SK-N-SH treated with all-trans-retinoic acid at 6 μM for 48 hours (cell line): ENCODE data around the gene ZNF71.

Source experiments
- ATAC-seq: fragments of 200-7000 bp; cut with Tn5 transposase; 3 replicates; pipeline ENCODE4 v1.9.1; 2020; ENCODE audit warnings: mild to moderate bottlenecking, moderate library complexity
- ARNTL ChIP-seq: fragments of 450-650 bp; formaldehyde crosslinking; IDR thresholded peaks from 2 replicates; pipeline ENCODE4 v1.5.0; 2020; ENCODE audit warnings: low read depth, mild to moderate bottlenecking, moderate library complexity, borderline replicate concordance
- BACH2 ChIP-seq: fragments of 250-450 bp; sonication (Bioruptor Pico); IDR thresholded peaks from 2 replicates; pipeline ENCODE4 v1.9.0; 2021; ENCODE audit warnings: mild to moderate bottlenecking, borderline replicate concordance
- CSDC2 ChIP-seq: fragments of 250-450 bp; sonication (Bioruptor Pico); IDR thresholded peaks from 2 replicates; pipeline ENCODE4 v1.5.0; 2020; ENCODE audit warnings: mild to moderate bottlenecking, moderate library complexity
- ESRRG ChIP-seq: fragments of 250-450 bp; sonication (Bioruptor Pico); IDR thresholded peaks from 2 replicates; pipeline ENCODE4 v1.6.1; 2021; ENCODE audit warnings: mild to moderate bottlenecking
- OSR1 ChIP-seq: fragments of 250-450 bp; sonication (Bioruptor Pico); IDR thresholded peaks from 2 replicates; pipeline ENCODE4 v1.8.0; 2022; ENCODE audit warnings: moderate library complexity, mild to moderate bottlenecking, inconsistent platforms
- PPARA ChIP-seq: fragments of 250-450 bp; sonication (Bioruptor Pico); IDR thresholded peaks from 2 replicates; pipeline ENCODE4 v1.5.0; 2020; ENCODE audit warnings: mild to moderate bottlenecking, borderline replicate concordance
- RARB ChIP-seq: fragments of 250-450 bp; sonication (Bioruptor Pico); IDR thresholded peaks from 2 replicates; pipeline ENCODE4 v1.8.0; 2021; ENCODE audit warnings: mild to moderate bottlenecking, moderate library complexity
- SNAI2 ChIP-seq: fragments of 250-450 bp; sonication (Bioruptor Pico); IDR thresholded peaks from 2 replicates; pipeline ENCODE4 v1.5.0; 2020; ENCODE audit warnings: mild to moderate bottlenecking, moderate library complexity
- TCF4 ChIP-seq: fragments of 250-450 bp; sonication (Bioruptor Pico); IDR thresholded peaks from 2 replicates; pipeline ENCODE4 v1.8.0; 2021; ENCODE audit warnings: mild to moderate bottlenecking, moderate library complexity, borderline replicate concordance
- TOX ChIP-seq: fragments of 250-450 bp; sonication (Bioruptor Pico); IDR thresholded peaks from 2 replicates; pipeline ENCODE4 v1.8.0; 2021; ENCODE audit warnings: mild to moderate bottlenecking, moderate library complexity, borderline replicate concordance
- ZC3H10 ChIP-seq: fragments of 250-450 bp; sonication (Bioruptor Pico); IDR thresholded peaks from 2 replicates; pipeline ENCODE4 v1.5.1; 2021; ENCODE audit warnings: mild to moderate bottlenecking, moderate library complexity
- ZFP3 ChIP-seq: fragments of 250-450 bp; sonication (Bioruptor Pico); IDR thresholded peaks from 2 replicates; pipeline ENCODE4 v1.5.0; 2020; ENCODE audit warnings: mild to moderate bottlenecking, moderate library complexity
- ZFP30 ChIP-seq: fragments of 450-650 bp; formaldehyde crosslinking; IDR thresholded peaks from 2 replicates; pipeline ENCODE4 v1.5.0; 2022; ENCODE audit warnings: mild to moderate bottlenecking, moderate library complexity
- ZNF565 ChIP-seq: fragments of 450-650 bp; formaldehyde crosslinking; conservative IDR thresholded peaks from 2 replicates; pipeline ENCODE4 v1.5.0; 2020; ENCODE audit warnings: low read depth, mild to moderate bottlenecking, moderate library complexity
- ZNF70 ChIP-seq: fragments of 450-650 bp; formaldehyde crosslinking; IDR thresholded peaks from 2 replicates; pipeline ENCODE4 v1.5.0; 2020; ENCODE audit warnings: mild to moderate bottlenecking, moderate library complexity
- ZNF8 ChIP-seq: fragments of 450-650 bp; formaldehyde crosslinking; IDR thresholded peaks from 2 replicates; pipeline ENCODE4 v1.5.0; 2020; ENCODE audit warnings: mild to moderate bottlenecking, moderate library complexity
- TF ChIP-seq, protein P1 (sequence below): fragments of 250-450 bp; sonication (Bioruptor Pico); IDR thresholded peaks from 2 replicates; pipeline ENCODE4 v1.5.1; 2020; ENCODE audit warnings: low read depth, mild to moderate bottlenecking, moderate library complexity
- TF ChIP-seq, protein P2 (sequence below): fragments of 250-450 bp; sonication (Bioruptor Pico); IDR thresholded peaks from 2 replicates; pipeline ENCODE4 v1.5.1; 2021; ENCODE audit warnings: mild to moderate bottlenecking, moderate library complexity
- TF ChIP-seq, protein P3 (sequence below): fragments of 250-450 bp; sonication (Bioruptor Pico); IDR thresholded peaks from 2 replicates; pipeline ENCODE4 v1.8.0; 2021; ENCODE audit warnings: low read depth, mild to moderate bottlenecking, moderate library complexity, borderline replicate concordance
- TF ChIP-seq, protein P4 (sequence below): fragments of 250-450 bp; sonication (Bioruptor Pico); IDR thresholded peaks from 2 replicates; pipeline ENCODE4 v1.8.0; 2020; ENCODE audit warnings: mild to moderate bottlenecking, moderate library complexity, borderline replicate concordance
- TF ChIP-seq, protein P5 (sequence below): fragments of 250-450 bp; sonication (Bioruptor Pico); IDR thresholded peaks from 2 replicates; pipeline ENCODE4 v1.5.0; 2020; ENCODE audit warnings: mild to moderate bottlenecking, moderate library complexity

The ZNF71 gene

DNA sequence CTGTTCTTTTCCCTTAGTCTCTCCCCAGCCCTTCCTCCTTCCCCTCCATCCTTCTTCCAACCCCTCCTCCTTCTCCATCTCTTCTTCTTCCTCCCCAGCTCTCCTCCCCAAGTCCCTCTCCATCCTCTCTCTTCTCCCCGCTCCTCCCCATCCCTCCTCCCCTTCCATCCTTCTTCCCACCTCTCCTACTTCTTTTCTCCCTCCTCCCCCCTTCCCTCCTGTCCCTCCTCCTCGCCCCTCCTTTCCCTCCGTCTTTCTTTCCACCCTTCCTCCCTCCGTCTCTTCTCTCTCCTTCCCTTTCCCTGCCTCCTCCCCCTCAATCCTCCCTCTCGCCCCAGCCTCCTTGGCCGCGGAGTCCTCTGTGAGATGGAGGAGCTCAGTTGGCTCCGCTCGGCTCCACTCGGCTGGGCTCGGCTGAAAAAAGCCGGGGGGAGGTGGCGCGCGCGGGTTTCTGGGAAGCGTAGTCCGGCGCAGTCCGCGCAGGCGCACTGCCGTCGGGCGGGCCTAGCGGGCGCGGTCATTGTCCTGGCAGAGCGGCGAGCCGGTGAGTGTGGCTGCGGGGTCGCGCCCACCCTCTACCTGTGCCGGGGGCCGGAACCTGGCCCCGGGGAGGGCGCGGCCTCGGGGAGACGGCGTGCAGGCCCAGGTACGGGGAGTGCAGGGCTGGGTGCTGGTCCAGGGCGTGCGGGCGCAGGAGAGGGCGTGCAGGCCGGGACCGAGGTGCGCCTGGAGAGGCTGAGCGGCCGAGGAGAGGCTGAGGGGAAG, at the start of gene ZNF71:
TSS of gene ZNF71 (plus strand) at position 520 of the 765 bp plus-strand sequence. CDS start 6,257 bp downstream, outside the sequence.
- TF ChIP-seq, protein P1, sequence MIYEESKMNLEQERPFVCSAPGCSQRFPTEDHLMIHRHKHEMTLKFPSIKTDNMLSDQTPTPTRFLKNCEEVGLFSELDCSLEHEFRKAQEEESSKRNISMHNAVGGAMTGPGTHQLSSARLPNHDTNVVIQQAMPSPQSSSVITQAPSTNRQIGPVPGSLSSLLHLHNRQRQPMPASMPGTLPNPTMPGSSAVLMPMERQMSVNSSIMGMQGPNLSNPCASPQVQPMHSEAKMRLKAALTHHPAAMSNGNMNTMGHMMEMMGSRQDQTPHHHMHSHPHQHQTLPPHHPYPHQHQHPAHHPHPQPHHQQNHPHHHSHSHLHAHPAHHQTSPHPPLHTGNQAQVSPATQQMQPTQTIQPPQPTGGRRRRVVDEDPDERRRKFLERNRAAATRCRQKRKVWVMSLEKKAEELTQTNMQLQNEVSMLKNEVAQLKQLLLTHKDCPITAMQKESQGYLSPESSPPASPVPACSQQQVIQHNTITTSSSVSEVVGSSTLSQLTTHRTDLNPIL (CRISPR knock-in tag), result no peak
- TF ChIP-seq ESRRG (CRISPR knock-in tag) (no peak), TOX (CRISPR knock-in tag) (no peak), ZFP30 (CRISPR knock-in tag) (no peak), ZNF8 (CRISPR knock-in tag) (no peak), ZFP3 (no peak), PPARA (CRISPR knock-in tag) (no peak), ZC3H10 (no peak), RARB (CRISPR knock-in tag) (no peak), SNAI2 (CRISPR knock-in tag) (no peak), BACH2 (no peak), OSR1 (CRISPR knock-in tag) (no peak)
- TF ChIP-seq, protein P2, sequence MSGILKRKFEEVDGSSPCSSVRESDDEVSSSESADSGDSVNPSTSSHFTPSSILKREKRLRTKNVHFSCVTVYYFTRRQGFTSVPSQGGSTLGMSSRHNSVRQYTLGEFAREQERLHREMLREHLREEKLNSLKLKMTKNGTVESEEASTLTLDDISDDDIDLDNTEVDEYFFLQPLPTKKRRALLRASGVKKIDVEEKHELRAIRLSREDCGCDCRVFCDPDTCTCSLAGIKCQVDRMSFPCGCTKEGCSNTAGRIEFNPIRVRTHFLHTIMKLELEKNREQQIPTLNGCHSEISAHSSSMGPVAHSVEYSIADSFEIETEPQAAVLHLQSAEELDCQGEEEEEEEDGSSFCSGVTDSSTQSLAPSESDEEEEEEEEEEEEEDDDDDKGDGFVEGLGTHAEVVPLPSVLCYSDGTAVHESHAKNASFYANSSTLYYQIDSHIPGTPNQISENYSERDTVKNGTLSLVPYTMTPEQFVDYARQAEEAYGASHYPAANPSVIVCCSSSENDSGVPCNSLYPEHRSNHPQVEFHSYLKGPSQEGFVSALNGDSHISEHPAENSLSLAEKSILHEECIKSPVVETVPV (CRISPR knock-in tag), result no peak
- TF ChIP-seq, protein P3, sequence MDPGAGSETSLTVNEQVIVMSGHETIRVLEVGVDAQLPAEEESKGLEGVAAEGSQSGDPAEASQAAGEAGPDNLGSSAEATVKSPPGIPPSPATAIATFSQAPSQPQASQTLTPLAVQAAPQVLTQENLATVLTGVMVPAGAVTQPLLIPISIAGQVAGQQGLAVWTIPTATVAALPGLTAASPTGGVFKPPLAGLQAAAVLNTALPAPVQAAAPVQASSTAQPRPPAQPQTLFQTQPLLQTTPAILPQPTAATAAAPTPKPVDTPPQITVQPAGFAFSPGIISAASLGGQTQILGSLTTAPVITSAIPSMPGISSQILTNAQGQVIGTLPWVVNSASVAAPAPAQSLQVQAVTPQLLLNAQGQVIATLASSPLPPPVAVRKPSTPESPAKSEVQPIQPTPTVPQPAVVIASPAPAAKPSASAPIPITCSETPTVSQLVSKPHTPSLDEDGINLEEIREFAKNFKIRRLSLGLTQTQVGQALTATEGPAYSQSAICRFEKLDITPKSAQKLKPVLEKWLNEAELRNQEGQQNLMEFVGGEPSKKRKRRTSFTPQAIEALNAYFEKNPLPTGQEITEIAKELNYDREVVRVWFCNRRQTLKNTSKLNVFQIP (CRISPR knock-in tag), result no peak
- TF ChIP-seq, protein P4, sequence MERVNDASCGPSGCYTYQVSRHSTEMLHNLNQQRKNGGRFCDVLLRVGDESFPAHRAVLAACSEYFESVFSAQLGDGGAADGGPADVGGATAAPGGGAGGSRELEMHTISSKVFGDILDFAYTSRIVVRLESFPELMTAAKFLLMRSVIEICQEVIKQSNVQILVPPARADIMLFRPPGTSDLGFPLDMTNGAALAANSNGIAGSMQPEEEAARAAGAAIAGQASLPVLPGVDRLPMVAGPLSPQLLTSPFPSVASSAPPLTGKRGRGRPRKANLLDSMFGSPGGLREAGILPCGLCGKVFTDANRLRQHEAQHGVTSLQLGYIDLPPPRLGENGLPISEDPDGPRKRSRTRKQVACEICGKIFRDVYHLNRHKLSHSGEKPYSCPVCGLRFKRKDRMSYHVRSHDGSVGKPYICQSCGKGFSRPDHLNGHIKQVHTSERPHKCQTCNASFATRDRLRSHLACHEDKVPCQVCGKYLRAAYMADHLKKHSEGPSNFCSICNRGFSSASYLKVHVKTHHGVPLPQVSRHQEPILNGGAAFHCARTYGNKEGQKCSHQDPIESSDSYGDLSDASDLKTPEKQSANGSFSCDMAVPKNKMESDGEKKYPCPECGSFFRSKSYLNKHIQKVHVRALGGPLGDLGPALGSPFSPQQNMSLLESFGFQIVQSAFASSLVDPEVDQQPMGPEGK (CRISPR knock-in tag), result no peak
- ATAC-seq, result peak; percentile 98

DNA sequence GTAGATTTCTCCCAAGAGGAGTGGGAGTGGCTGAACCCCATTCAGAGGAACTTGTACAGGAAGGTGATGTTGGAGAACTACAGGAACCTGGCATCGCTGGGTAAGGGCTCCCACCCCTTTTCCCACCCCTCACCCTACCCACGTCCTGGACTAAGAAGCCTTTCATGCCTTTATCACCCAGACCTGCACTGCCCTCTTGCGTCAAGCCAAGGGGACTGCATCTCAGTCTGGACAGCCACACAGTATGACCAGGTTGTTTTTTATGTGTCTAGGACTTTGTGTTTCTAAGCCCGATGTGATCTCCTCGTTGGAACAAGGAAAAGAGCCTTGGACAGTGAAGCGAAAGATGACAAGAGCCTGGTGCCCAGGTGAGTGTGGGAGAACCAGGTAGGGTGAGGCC, 47.6 kb upstream of the ZNF71 start:
- no peak for ATAC-seq
- TF ChIP-seq ESRRG (CRISPR knock-in tag) (no peak), TOX (CRISPR knock-in tag) (no peak), CSDC2 (CRISPR knock-in tag) (no peak)
- TF ChIP-seq, all 23 proteins: peak for 0

DNA sequence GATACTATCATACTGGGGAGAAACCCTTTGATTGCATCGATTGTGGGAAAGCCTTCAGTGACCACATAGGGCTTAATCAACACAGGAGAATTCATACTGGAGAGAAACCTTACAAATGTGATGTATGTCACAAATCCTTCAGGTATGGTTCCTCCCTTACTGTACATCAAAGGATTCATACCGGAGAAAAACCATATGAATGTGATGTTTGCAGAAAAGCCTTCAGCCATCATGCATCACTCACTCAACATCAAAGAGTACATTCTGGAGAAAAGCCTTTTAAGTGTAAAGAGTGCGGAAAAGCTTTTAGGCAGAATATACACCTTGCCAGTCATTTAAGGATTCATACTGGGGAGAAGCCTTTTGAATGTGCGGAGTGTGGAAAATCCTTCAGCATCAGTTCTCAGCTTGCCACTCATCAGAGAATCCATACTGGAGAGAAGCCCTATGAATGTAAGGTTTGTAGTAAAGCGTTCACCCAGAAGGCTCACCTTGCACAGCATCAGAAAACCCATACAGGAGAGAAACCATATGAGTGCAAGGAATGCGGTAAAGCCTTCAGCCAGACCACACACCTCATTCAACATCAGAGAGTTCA, 40.7 kb upstream of the ZNF71 start:
- no peak for ATAC-seq
- TF ChIP-seq TCF4 (CRISPR knock-in tag) (no peak), ZNF70 (CRISPR knock-in tag) (no peak), ESRRG (CRISPR knock-in tag) (no peak), ZNF565 (CRISPR knock-in tag) (no peak), CSDC2 (CRISPR knock-in tag) (no peak), ARNTL (CRISPR knock-in tag) (no peak), ZNF8 (CRISPR knock-in tag) (no peak), TOX (CRISPR knock-in tag) (no peak), SNAI2 (CRISPR knock-in tag) (no peak), BACH2 (no peak), ZC3H10 (no peak), PPARA (CRISPR knock-in tag) (no peak)
- TF ChIP-seq, protein P1 (CRISPR knock-in tag), result no peak
- TF ChIP-seq, protein P5, sequence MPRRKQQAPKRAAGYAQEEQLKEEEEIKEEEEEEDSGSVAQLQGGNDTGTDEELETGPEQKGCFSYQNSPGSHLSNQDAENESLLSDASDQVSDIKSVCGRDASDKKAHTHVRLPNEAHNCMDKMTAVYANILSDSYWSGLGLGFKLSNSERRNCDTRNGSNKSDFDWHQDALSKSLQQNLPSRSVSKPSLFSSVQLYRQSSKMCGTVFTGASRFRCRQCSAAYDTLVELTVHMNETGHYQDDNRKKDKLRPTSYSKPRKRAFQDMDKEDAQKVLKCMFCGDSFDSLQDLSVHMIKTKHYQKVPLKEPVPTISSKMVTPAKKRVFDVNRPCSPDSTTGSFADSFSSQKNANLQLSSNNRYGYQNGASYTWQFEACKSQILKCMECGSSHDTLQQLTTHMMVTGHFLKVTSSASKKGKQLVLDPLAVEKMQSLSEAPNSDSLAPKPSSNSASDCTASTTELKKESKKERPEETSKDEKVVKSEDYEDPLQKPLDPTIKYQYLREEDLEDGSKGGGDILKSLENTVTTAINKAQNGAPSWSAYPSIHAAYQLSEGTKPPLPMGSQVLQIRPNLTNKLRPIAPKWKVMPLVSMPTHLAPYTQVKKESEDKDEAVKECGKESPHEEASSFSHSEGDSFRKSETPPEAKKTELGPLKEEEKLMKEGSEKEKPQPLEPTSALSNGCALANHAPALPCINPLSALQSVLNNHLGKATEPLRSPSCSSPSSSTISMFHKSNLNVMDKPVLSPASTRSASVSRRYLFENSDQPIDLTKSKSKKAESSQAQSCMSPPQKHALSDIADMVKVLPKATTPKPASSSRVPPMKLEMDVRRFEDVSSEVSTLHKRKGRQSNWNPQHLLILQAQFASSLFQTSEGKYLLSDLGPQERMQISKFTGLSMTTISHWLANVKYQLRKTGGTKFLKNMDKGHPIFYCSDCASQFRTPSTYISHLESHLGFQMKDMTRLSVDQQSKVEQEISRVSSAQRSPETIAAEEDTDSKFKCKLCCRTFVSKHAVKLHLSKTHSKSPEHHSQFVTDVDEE (CRISPR knock-in tag), result no peak
